Activated CD4-positive, alpha-beta T cell treated with anti-CD3 and anti-CD28 coated beads, Interleukin-2, amount 10 ng/mL, durations not matched to agents 7 days and 5 days (primary cell): ENCODE results near the gene UBN2. TPM values are rescaled to one million over a fixed set of nuclear protein-coding genes. Genes with fewer than 3 reads are reported as not detected.
"Not testable (repeated sequence)": the region's sequence is repeated elsewhere in the genome, so short reads cannot be mapped to it uniquely, and the experiment has no call there.

Experiments used
- CTCF ChIA-PET: fragments of 350-600 bp; sonication (Branson Sonifier 250); formaldehyde crosslinking; loops from one replicate; lab custom pipeline; 2021; ENCODE audit warnings: antibody characterized with exemption; lab: Charles Lee
- POLR2A ChIA-PET: fragments of 350-600 bp; sonication (Branson Sonifier 250); formaldehyde crosslinking; loops from one replicate; lab custom pipeline; 2021; ENCODE audit warnings: antibody characterized with exemption; lab: Charles Lee
- DNase-seq: peaks from one replicate; pipeline ENCODE4 v3.0.0-alpha.2; 2020
- H3K27ac Mint-ChIP-seq: one replicate; pipeline ENCODE4 v1.8.0; 2021; ENCODE audit warnings: mild to moderate bottlenecking, moderate library complexity, mixed read lengths
- H3K27me3 Mint-ChIP-seq: one replicate; pipeline ENCODE4 v1.8.0; 2021; ENCODE audit warnings: mixed read lengths
- H3K36me3 Mint-ChIP-seq: one replicate; pipeline ENCODE4 v1.8.0; 2021; ENCODE audit warnings: low read depth, mixed read lengths
- H3K4me1 Mint-ChIP-seq: one replicate; pipeline ENCODE4 v1.8.0; 2021; ENCODE audit warnings: mixed read lengths
- H3K4me3 Mint-ChIP-seq: one replicate; pipeline ENCODE4 v1.8.0; 2021; ENCODE audit warnings: mild to moderate bottlenecking, moderate library complexity, mixed read lengths
- H3K9me3 Mint-ChIP-seq: one replicate; pipeline ENCODE4 v1.8.0; 2021; ENCODE audit warnings: mixed read lengths
- total RNA-seq, 2 experiments: library from RNA; stranded (reverse); gene quantifications; one replicate each; pipeline ENCODE4 v1.2.3, GENCODE V29; 2021

The UBN2 gene
- total RNA-seq, 2 experiments from 2014 or later = 9.5 to 11.8 TPM

DNA sequence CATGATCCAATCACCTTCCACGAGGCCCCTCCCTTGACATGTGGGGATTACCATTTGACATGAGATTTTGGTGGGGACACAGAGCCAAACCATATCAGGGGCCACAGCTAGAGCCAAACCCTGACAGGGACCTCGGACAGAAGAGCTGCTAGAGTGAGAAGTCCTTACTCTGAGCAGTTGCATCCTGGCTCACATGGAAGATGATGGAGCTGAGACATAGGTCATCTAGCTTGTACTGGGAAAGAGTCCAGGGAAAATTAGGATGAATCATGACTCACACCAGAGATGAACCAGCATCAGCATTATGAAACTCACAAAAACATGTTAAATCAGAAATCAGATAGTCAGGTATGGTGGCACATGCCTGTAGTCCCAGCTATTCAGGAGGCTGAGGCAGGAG is 97.3 kb downstream of the UBN2 start:
- Mint-ChIP-seq H3K9me3 (peaks cover 4% of the 10 kb centered on the region), H3K4me1 (peaks cover 13% of the 10 kb centered on the region), H3K27me3 (no peaks in the 10 kb centered on the region), H3K36me3 (no peaks in the 10 kb centered on the region), H3K4me3 (no peak overlapping the region), H3K27ac (no peak overlapping the region)
- POLR2A ChIA-PET = no interaction called here
- CTCF ChIA-PET = interaction anchor here (0.6 to 1.5 kb wide), 2 partner anchors 11 to 754 kb away, joined by 4 to 10 read pairs; no protein-coding TSS in a partner anchor
- DNase-seq = no peak

- Mint-ChIP-seq H3K27ac (no peak overlapping the region), H3K9me3 (peaks cover 4% of the 10 kb centered on the region), H3K27me3 (no peaks in the 10 kb centered on the region), H3K4me1 (peaks cover 13% of the 10 kb centered on the region), H3K36me3 (no peaks in the 10 kb centered on the region), H3K4me3 (no peak overlapping the region)
- POLR2A ChIA-PET = no interaction called here
- CTCF ChIA-PET = interaction anchor here (3.1 kb wide), 1 partner anchor 11 kb away, joined by 18 read pairs; the partner anchor contains the start of gene FMC1
- DNase-seq = no peak
These were observed 98.1 kb downstream of the UBN2 start for GRCh38 chr7:139329119-139329518.

DNA sequence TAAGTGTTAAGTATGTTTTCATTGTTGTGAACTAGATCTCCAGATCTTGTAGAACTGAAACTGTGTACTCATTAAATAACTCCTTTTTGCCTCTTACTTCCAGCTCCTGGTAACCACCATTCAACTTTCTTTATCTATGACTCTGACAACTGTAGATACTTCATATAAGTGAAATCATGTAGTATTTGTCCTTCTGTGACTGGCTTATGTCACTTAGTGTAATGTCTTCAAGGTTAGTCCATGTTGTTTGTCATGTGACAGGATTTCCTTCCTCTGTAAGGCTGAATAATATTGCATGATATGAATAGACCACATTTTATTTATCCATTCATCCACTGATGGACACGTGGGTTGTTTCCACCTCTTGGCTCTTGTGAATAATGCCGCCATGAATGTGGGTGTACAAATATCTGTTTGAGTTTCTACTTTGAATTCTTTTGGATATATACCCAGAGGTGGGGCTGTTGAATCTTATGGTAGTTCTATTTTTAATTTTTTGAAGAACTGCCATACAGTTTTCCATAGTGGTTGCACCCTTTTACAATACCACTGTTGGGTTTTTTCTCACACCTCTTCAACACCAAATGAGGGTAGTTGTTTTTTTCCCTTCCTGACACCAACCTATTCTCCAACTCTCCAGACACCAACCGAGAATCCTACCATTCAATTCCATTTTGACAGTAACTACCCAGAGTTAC is 99.4 kb downstream of the UBN2 start:
- Mint-ChIP-seq H3K36me3 (no peaks in the 10 kb centered on the region), H3K9me3 (peaks cover 4% of the 10 kb centered on the region), H3K4me3 (no peak overlapping the region), H3K27me3 (no peaks in the 10 kb centered on the region), H3K27ac (no peak overlapping the region), H3K4me1 (peaks cover 13% of the 10 kb centered on the region)
- DNase-seq = no peak
- POLR2A ChIA-PET = no interaction called here
- CTCF ChIA-PET = interaction anchor here (0.8 to 3.1 kb wide), 2 partner anchors 9 to 25 kb away, joined by 4 to 18 read pairs; partner anchors contain the start of gene FMC1

GRCh38 chr7:139332697-139333359 is 101.8 kb downstream of the UBN2 start:
- DNase-seq = no peak
- Mint-ChIP-seq H3K9me3 (peaks cover 4% of the 10 kb centered on the region), H3K4me1 (peaks cover 13% of the 10 kb centered on the region), H3K36me3 (no peaks in the 10 kb centered on the region), H3K4me3 (no peak overlapping the region), H3K27me3 (no peaks in the 10 kb centered on the region), H3K27ac (no peak overlapping the region)
- ChIA-PET POLR2A (interaction anchor here (0.6 kb wide), 1 partner anchor 181 kb away, joined by 3 read pairs; no protein-coding TSS in a partner anchor), CTCF (interaction anchor here (0.6 kb wide), 1 partner anchor 250 kb away, joined by 3 read pairs; no protein-coding TSS in a partner anchor)

DNA sequence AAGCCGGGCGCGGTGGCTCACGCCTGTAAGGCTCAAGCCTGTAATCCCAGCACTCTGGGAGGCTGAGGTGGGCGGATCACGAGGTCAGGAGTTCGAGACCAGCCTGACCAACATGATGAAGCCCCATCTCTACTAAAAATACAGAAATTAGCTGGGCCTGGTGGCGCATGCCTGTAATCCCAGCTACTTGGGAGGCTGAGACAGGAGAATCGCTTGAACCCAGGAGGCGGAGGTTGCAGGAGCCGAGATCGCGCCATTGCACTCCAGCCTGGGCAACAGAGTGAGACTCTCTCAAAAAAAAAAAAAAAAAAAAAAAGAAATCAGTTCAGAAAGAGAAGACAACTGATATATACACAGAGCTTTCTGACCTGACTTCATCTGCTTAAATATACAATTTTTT is 102.4 kb downstream of the UBN2 start:
- H3K36me3 Mint-ChIP-seq, DNase-seq, POLR2A ChIA-PET, H3K9me3 Mint-ChIP-seq, H3K27ac Mint-ChIP-seq, H3K4me3 Mint-ChIP-seq, H3K27me3 Mint-ChIP-seq: not testable (repeated sequence)
- H3K4me1 Mint-ChIP-seq = peaks cover 13% of the 10 kb centered on the region
- CTCF ChIA-PET = interaction anchor here (1.0 kb wide), 1 partner anchor 97 kb away, joined by 3 read pairs; no protein-coding TSS in a partner anchor

DNA sequence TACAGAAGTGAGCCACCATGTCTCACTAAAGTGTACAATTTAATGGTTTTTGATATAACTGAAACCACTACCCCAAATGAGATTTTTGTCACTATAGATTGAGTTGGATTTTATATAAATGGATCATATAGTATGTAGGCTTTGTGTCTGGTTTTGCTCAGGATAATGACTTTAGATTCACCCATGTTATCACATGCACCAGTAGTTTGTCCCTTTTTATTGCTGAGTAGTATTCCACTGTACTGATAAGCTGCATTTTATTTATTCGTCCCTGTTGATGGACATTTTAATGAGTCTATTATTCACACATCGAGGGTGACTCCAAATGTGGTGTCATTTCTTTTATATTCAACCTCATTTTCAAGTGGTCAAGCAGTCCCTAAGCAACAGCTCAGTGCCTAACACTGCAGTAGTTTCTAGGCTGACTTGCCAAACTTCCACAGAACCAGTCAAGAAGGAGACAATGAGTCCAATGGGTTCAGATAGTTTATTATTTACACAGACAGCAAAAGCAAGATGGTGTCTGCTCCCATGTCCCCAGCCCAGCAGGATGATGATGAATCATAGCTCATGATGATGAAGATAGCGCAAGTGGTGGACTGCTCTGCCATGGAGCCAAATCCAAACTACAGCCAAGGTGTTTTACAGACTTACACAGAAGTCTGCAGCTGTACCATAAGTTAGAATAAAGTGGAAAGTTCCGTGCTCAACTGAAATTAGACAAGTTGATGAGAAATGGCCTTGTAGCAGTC is 103.5 kb downstream of the UBN2 start:
- POLR2A ChIA-PET = interaction anchor here (1.0 kb wide), 1 partner anchor 43 kb away, joined by 3 read pairs; no protein-coding TSS in a partner anchor
- Mint-ChIP-seq H3K4me3 (no peak overlapping the region), H3K27ac (no peak overlapping the region), H3K36me3 (peaks cover 6% of the 10 kb centered on the region), H3K9me3 (peaks cover 8% of the 10 kb centered on the region), H3K27me3 (no peaks in the 10 kb centered on the region), H3K4me1 (peaks cover 18% of the 10 kb centered on the region)
- CTCF ChIA-PET = interaction anchor here (1.0 kb wide), 1 partner anchor 99 kb away, joined by 3 read pairs; no protein-coding TSS in a partner anchor
- no peak for DNase-seq

- Mint-ChIP-seq H3K36me3 (peaks cover 17% of the 10 kb centered on the region), H3K4me1 (peaks cover 28% of the 10 kb centered on the region), H3K9me3 (peaks cover 4% of the 10 kb centered on the region), H3K4me3 (peak overlapping the region; percentile 94), H3K27ac (peak overlapping the region; percentile 98), H3K27me3 (peaks cover 3% of the 10 kb centered on the region)
- ChIA-PET POLR2A (no interaction called here), CTCF (interaction anchor here (0.8 to 3.2 kb wide), 3 partner anchors 9 to 453 kb away, joined by 5 to 18 read pairs (median 10); no protein-coding TSS in a partner anchor)
- no peak for DNase-seq
These were observed 108.0 kb downstream of the UBN2 start for GRCh38 chr7:139339025-139339424.

- peak overlapping the region; percentile 98 for H3K27ac Mint-ChIP-seq
- POLR2A ChIA-PET = interaction anchor here (1.1 kb wide), 1 partner anchor 20 kb away, joined by 8 read pairs; the partner anchor contains the start of gene LUC7L2
- H3K9me3 Mint-ChIP-seq = peaks cover 4% of the 10 kb centered on the region
- peaks cover 30% of the 10 kb centered on the region for H3K4me1 Mint-ChIP-seq
- CTCF ChIA-PET = interaction anchor here (0.7 to 3.2 kb wide), 12 partner anchors 9 to 453 kb away, joined by 3 to 18 read pairs (median 5); partner anchors contain the start of gene UBN2
- H3K4me3 Mint-ChIP-seq = peak overlapping the region; percentile 94
- H3K36me3 Mint-ChIP-seq = peaks cover 19% of the 10 kb centered on the region
- peaks cover 3% of the 10 kb centered on the region for H3K27me3 Mint-ChIP-seq
- no peak for DNase-seq
These were observed 108.6 kb downstream of the UBN2 start for GRCh38 chr7:139339698-139340036.

GRCh38 chr7:139340037-139340807 is 109.2 kb downstream of the UBN2 start:
- DNase-seq = peak; percentile 99
- Mint-ChIP-seq H3K9me3 (peaks cover 4% of the 10 kb centered on the region), H3K27ac (peak overlapping the region; percentile 98), H3K27me3 (peaks cover 3% of the 10 kb centered on the region), H3K4me1 (peaks cover 32% of the 10 kb centered on the region), H3K36me3 (peaks cover 22% of the 10 kb centered on the region), H3K4me3 (peak overlapping the region; percentile 94)
- ChIA-PET CTCF (interaction anchor here (0.6 to 3.2 kb wide), 13 partner anchors 9 to 881 kb away, joined by 3 to 18 read pairs (median 4); partner anchors contain the start of genes LUC7L2 and UBN2), POLR2A (interaction anchor here (0.5 to 1.1 kb wide), 2 partner anchors 20 to 240 kb away, joined by 4 to 8 read pairs; partner anchors contain the start of gene LUC7L2)

- peaks cover 22% of the 10 kb centered on the region for H3K36me3 Mint-ChIP-seq
- H3K9me3 Mint-ChIP-seq = peaks cover 4% of the 10 kb centered on the region
- DNase-seq = no peak
- POLR2A ChIA-PET = interaction anchor here (0.5 to 1.1 kb wide), 2 partner anchors 19 to 240 kb away, joined by 4 to 8 read pairs; partner anchors contain the start of gene LUC7L2
- H3K27me3 Mint-ChIP-seq = peaks cover 3% of the 10 kb centered on the region
- CTCF ChIA-PET = interaction anchor here (0.6 to 2.6 kb wide), 6 partner anchors 10 to 881 kb away, joined by 3 to 18 read pairs (median 4); partner anchors contain the start of genes LUC7L2 and UBN2
- H3K4me1 Mint-ChIP-seq = peaks cover 32% of the 10 kb centered on the region
- peak overlapping the region; percentile 94 for H3K4me3 Mint-ChIP-seq
- peak overlapping the region; percentile 98 for H3K27ac Mint-ChIP-seq
These were observed 109.7 kb downstream of the UBN2 start for GRCh38 chr7:139340808-139341057.

GRCh38 chr7:139341058-139341775 is 110.2 kb downstream of the UBN2 start, which contains the start of gene FMC1:
FMC1 (plus strand) TSS chr7:139341337; CDS start chr7:139341385, 48 bp downstream.
- Mint-ChIP-seq H3K27me3 (peaks cover 3% of the 10 kb centered on the region), H3K27ac (peak within 1 kb of the TSS; percentile 98), H3K9me3 (peaks cover 4% of the 10 kb centered on the region), H3K4me1 (peaks cover 32% of the 10 kb centered on the region), H3K4me3 (peak within 1 kb of the TSS; percentile 94), H3K36me3 (peaks cover 22% of the 10 kb centered on the region)
- ChIA-PET CTCF (interaction anchor here (0.6 to 2.6 kb wide), 2 partner anchors 11 to 882 kb away, joined by 3 to 18 read pairs; no protein-coding TSS in a partner anchor), POLR2A (no interaction called here)
- peak; percentile 86 for DNase-seq
